Measurements from ENCODE around the gene MTA3. TPM values are rescaled to one million over a fixed set of nuclear protein-coding genes. Genes with fewer than 3 reads are reported as not detected.
A peak's percentile ranks its signal among the peaks of the same experiment; 100 is the strongest.

MTA3 gene
- total RNA-seq, 1 donor from 2014 or later = 117 TPM

DNA sequence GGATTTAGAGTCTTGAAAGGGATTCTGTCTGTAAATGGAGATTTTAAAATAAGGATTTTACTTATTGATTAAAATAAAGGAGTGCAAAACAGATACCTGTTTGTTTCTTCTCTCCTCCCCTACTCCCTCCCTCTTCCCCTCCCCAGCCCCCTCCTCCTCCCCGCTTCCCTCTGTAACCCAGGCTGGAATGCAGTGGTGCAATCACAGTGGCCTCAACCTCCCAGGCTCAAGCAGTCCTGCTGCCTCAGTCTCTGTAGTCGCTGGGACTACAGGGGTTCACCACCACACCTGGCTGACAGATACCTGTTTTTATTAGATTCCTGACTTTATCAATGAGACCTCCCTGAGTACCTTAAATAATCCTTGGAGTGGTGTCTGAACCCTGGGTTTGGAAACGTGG is 138.4 kb downstream of the MTA3 start:
- Mint-ChIP-seq H3K9me3 (no peaks in the 10 kb centered on the region), H3K4me1 (no peaks in the 10 kb centered on the region), H3K36me3 (peaks cover 19% of the 10 kb centered on the region), H3K27me3 (ENCODE audit: insufficient read depth, low read depth) (no peaks in the 10 kb centered on the region), H3K27ac (no peak overlapping the region), H3K4me3 (no peak overlapping the region)
- peaks cover 3% of the 10 kb centered on the region for H3K79me2 ChIP-seq (ENCODE audit: low read depth)
- no peaks in the 10 kb centered on the region for H3K9me3 ChIP-seq (ENCODE audit: low read depth)
- no peak overlapping the region for H2AFZ ChIP-seq (replicated peaks)
- no peak overlapping the region for H3K9ac ChIP-seq
- no peaks in the 10 kb centered on the region for H4K20me1 ChIP-seq (ENCODE audit: low read depth)
- peaks cover 9% of the 10 kb centered on the region for H3K4me1 ChIP-seq
- peaks cover 26% of the 10 kb centered on the region for H3F3A ChIP-seq (ENCODE audit: low read depth)
- H3K27ac ChIP-seq = peak overlapping the region; percentile 32
- H3K36me3 ChIP-seq = peaks cover 23% of the 10 kb centered on the region
- H3K4me3 ChIP-seq = no peak overlapping the region
- TF ChIP-seq EZH2 (IDR thresholded peaks at IDR 0.05) = no peak
- TF ChIP-seq EZH2phosphoT487 (IDR thresholded peaks at IDR 0.05) = no peak
- TF ChIP-seq, protein P1, sequence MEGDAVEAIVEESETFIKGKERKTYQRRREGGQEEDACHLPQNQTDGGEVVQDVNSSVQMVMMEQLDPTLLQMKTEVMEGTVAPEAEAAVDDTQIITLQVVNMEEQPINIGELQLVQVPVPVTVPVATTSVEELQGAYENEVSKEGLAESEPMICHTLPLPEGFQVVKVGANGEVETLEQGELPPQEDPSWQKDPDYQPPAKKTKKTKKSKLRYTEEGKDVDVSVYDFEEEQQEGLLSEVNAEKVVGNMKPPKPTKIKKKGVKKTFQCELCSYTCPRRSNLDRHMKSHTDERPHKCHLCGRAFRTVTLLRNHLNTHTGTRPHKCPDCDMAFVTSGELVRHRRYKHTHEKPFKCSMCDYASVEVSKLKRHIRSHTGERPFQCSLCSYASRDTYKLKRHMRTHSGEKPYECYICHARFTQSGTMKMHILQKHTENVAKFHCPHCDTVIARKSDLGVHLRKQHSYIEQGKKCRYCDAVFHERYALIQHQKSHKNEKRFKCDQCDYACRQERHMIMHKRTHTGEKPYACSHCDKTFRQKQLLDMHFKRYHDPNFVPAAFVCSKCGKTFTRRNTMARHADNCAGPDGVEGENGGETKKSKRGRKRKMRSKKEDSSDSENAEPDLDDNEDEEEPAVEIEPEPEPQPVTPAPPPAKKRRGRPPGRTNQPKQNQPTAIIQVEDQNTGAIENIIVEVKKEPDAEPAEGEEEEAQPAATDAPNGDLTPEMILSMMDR (IDR thresholded peaks at IDR 0.05) = no peak
- H3K4me2 ChIP-seq = no peak overlapping the region
- no peaks in the 10 kb centered on the region for H3K27me3 ChIP-seq
- DNase-seq (ENCODE audit: low spot score) = peak; percentile 35

DNA sequence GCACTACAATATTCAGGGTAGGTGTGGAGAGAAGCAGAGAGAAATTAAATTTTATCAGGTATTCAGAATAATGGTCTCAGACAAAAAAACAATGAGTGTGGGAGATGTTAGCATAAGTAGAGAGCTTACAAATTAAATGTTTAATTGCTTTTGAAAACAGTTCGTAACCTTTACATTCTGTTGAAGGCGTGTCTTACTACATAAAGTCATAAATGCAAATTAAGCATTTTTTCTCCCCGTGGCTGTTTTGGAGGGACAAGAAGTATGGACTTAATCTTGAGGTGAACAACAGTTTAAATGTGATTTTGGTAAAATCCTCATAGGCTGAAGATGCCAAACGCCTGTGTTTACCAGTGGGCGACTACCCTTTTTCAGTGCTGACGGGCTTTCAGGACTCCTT is 139.7 kb downstream of the MTA3 start:
- Mint-ChIP-seq H3K36me3 (peaks cover 17% of the 10 kb centered on the region), H3K27ac (no peak overlapping the region), H3K4me1 (no peaks in the 10 kb centered on the region), H3K27me3 (ENCODE audit: insufficient read depth, low read depth) (no peaks in the 10 kb centered on the region), H3K4me3 (no peak overlapping the region), H3K9me3 (no peaks in the 10 kb centered on the region)
- Histone ChIP-seq H3K4me2 (no peak overlapping the region), H3K9me3 (ENCODE audit: low read depth) (no peaks in the 10 kb centered on the region), H3F3A (ENCODE audit: low read depth) (peaks cover 37% of the 10 kb centered on the region), H3K36me3 (peaks cover 23% of the 10 kb centered on the region), H2AFZ (replicated peaks) (no peak overlapping the region), H4K20me1 (ENCODE audit: low read depth) (no peaks in the 10 kb centered on the region), H3K27me3 (no peaks in the 10 kb centered on the region), H3K9ac (no peak overlapping the region), H3K79me2 (ENCODE audit: low read depth) (peaks cover 3% of the 10 kb centered on the region), H3K27ac (no peak overlapping the region), H3K4me3 (no peak overlapping the region), H3K4me1 (peaks cover 9% of the 10 kb centered on the region)
- TF ChIP-seq EZH2 (IDR thresholded peaks at IDR 0.05) = no peak
- TF ChIP-seq EZH2phosphoT487 (IDR thresholded peaks at IDR 0.05) = no peak
- TF ChIP-seq, protein P1 (IDR thresholded peaks at IDR 0.05) = no peak
- no peak for DNase-seq (ENCODE audit: low spot score)

DNA sequence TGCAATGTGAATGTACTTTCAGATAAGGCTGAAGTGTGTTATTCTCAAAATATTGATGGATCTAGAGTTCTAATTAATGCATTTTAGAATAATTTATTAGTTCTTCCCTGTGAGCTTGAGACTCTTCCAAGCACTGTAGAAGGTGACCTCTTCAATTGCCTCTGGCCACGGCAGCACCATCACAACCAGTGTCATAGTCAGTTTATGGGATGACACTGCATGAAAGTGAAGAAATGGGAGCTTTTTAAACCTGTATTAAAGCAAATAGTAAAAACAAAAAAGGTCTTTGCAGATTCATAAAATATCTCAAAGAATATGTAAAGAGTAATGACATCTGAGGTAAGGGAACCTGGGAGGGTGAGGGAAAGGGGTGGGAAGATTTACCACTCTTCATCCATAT is 143.5 kb downstream of the MTA3 start:
- H3K27me3 Mint-ChIP-seq (ENCODE audit: insufficient read depth, low read depth) = peaks cover 2% of the 10 kb centered on the region
- no peak overlapping the region for H3K4me2 ChIP-seq
- no peaks in the 10 kb centered on the region for H3K4me1 Mint-ChIP-seq
- H4K20me1 ChIP-seq (ENCODE audit: low read depth) = no peaks in the 10 kb centered on the region
- no peaks in the 10 kb centered on the region for H3K9me3 ChIP-seq (ENCODE audit: low read depth)
- no peaks in the 10 kb centered on the region for H3K27me3 ChIP-seq
- no peaks in the 10 kb centered on the region for H3K79me2 ChIP-seq (ENCODE audit: low read depth)
- TF ChIP-seq, protein P1 (IDR thresholded peaks at IDR 0.05) = no peak
- TF ChIP-seq EZH2phosphoT487 (IDR thresholded peaks at IDR 0.05) = no peak
- TF ChIP-seq EZH2 (IDR thresholded peaks at IDR 0.05) = no peak
- peaks cover 23% of the 10 kb centered on the region for H3K36me3 ChIP-seq
- peaks cover 2% of the 10 kb centered on the region for H3K4me1 ChIP-seq
- peaks cover 36% of the 10 kb centered on the region for H3F3A ChIP-seq (ENCODE audit: low read depth)
- no peak overlapping the region for H2AFZ ChIP-seq (replicated peaks)
- no peak overlapping the region for H3K4me3 ChIP-seq
- H3K27ac Mint-ChIP-seq = no peak overlapping the region
- no peak for DNase-seq (ENCODE audit: low spot score)
- H3K27ac ChIP-seq = no peak overlapping the region
- H3K9me3 Mint-ChIP-seq = no peaks in the 10 kb centered on the region
- peaks cover 7% of the 10 kb centered on the region for H3K36me3 Mint-ChIP-seq
- H3K9ac ChIP-seq = no peak overlapping the region
- no peak overlapping the region for H3K4me3 Mint-ChIP-seq
